GM10266 (cell line): Measurements from ENCODE around the gene MORN5.
"Not testable (repeated sequence)": the region's sequence is repeated elsewhere in the genome, so short reads cannot be mapped to it uniquely, and the experiment has no call there.

Experiments used
- DNase-seq: peaks from one replicate; pipeline ENCODE4 v3.0.0; 2012; ENCODE audit errors: extremely low spot score
- TF ChIP-seq, protein P1 (sequence below): IDR thresholded peaks from 2 replicates; pipeline ENCODE4 v1.5.1; 2012; ENCODE audit warnings: mild to moderate bottlenecking, low read depth; ENCODE audit not compliant: control insufficient read depth, insufficient read depth; ENCODE audit errors: missing control alignments

Gene MORN5

DNA sequence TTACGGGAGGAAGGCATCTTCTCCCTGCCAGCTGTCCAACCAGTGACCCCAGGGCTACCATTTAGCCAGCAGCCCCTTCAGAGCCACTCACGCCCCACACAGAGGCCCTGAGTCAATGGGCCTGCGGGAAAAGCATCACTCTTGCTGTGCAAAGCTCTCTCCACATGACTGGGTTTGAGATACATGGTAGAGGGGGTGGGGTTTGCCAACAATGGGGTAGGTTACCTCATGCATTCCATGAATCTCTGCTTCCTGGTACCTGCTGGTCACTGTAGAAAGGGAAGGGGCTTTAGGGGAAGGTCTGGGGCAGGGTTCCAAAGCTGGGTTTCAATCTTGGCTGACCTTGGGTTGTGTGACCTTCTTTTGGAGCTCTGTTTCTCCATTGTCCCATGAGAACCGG is 43.7 kb upstream of the MORN5 start:
- TF ChIP-seq, protein P1, sequence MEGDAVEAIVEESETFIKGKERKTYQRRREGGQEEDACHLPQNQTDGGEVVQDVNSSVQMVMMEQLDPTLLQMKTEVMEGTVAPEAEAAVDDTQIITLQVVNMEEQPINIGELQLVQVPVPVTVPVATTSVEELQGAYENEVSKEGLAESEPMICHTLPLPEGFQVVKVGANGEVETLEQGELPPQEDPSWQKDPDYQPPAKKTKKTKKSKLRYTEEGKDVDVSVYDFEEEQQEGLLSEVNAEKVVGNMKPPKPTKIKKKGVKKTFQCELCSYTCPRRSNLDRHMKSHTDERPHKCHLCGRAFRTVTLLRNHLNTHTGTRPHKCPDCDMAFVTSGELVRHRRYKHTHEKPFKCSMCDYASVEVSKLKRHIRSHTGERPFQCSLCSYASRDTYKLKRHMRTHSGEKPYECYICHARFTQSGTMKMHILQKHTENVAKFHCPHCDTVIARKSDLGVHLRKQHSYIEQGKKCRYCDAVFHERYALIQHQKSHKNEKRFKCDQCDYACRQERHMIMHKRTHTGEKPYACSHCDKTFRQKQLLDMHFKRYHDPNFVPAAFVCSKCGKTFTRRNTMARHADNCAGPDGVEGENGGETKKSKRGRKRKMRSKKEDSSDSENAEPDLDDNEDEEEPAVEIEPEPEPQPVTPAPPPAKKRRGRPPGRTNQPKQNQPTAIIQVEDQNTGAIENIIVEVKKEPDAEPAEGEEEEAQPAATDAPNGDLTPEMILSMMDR, result no peak
- no peak for DNase-seq

DNA sequence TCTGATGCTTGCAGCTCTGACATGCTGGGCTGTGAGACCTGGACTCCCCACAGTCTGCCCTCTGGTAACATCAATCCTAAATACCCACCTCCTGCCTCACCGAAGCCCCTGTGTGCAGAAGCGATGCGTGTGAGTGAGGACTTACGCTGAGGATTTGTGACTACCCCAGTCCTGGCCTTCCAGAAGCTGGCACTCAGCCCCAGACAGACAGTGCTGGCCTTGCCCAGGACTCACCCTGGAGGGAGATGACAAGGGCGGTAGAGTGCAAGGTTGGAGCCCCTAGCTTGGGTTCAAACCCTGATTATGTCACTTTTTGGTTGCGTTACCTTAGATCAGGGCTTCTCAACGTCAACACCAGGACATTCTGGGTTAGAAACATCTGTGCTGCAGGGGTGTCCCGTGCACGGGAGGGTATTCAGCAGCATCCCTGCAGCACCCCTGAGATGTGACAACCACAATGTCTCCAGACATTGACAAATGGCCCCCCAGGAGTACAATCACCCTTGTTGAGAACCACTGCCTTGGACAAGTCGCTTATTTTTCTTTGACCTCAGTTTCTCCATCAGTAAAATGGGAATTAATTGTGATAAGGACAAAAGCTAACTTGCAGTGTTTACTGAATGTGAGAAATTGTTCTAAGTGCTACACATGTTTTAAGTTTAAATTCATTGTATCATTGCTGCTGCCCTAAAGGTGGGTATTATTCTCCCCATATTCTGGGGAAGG is 43.1 kb upstream of the MORN5 start:
- no peak for DNase-seq
- TF ChIP-seq, protein P1, result no peak

DNA sequence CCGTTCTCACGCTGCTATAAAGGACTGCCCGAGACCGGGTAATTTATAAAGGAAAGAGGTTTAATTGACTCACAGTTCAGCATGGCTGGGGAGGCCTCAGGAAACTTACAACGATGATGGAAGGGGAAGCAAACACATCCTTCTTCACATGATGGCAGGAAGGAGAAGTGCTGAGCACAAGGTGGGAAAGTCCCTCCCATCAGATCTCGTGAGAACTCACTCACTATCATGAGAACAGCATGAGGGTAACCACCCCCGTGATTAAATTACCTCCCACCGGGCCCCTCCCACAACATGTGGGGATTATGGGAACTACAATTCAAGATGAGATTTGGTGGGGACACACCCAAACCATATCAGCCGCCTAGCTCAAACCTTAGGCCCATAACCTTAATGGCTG is 42.5 kb upstream of the MORN5 start:
- DNase-seq, result not testable (repeated sequence)

DNA sequence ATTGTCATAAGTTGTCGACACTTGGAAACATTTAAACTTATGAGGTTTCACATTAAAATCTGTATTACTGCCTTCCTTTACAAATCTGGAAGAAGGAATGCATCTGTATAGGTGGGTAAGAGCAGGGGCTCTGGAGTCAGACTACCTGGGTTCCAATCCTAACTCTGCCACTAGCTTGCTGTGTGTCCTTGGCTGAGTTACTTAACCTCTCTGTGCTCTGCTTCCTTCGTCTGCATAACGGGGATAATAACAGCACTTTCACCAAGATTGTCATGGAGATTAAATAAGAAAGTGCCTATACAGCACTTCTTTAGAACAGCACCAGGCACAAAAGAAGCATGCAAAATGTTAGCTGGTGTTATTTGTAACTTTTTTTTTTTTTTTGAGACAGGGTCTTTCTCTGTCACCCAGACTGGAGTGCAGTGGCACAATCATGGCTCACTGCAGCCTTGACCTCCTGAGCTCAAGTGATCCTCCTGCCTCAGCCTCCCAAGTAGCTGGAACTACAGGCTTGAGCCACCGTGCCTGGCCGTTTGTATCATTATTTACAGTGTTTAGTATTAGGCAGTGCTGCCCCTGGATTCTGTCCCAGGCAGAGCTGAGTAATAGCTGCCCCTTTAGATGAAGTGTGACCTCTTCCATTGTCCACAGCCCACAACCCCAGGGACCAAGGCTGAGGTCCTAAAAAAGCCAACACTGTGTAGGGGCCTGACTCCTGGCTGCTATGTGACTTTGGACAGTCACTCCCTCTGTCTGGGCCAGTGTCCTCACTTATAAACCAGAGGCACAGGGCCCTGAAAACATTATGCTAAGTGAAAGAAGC is 41.2 kb upstream of the MORN5 start:
- no peak for DNase-seq
- TF ChIP-seq, protein P1, result no peak

DNA sequence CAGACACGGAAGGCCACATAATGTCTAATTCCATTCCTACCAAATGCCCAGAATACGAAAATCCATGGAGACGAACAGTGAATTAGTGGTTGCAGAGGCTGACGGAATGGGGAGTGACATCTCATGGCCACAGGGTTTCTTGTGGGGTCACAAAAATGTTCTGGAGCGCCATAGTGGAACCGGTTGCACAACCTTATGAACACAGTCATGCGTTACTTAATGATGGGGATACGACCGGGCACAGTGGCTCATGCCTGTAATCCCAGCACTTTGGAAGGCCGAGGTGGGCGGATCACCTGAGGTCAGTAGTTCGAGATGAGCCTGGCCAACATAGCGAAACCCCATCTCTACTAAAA is 40.6 kb upstream of the MORN5 start:
- TF ChIP-seq, protein P1, result no peak
- no peak for DNase-seq

DNA sequence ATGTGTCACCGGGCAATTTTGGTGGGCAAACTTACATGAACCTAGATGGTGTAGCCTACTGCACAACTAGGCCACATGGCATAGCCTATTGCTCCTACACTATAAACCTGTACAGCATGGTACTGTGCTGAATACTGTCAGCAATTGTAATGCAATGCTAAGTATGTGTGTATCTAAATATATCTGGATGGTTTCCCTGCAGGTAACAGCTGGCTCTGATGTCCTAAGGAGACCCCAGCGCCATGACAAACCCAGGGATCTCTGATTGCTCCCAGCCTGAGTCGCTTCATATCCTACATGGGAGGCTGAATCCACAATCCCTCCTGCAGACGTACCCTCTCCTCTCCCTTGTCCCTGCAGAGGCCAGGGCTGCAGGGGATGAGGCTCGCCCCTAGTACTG is 40.0 kb upstream of the MORN5 start:
- TF ChIP-seq, protein P1, result no peak
- no peak for DNase-seq

DNA sequence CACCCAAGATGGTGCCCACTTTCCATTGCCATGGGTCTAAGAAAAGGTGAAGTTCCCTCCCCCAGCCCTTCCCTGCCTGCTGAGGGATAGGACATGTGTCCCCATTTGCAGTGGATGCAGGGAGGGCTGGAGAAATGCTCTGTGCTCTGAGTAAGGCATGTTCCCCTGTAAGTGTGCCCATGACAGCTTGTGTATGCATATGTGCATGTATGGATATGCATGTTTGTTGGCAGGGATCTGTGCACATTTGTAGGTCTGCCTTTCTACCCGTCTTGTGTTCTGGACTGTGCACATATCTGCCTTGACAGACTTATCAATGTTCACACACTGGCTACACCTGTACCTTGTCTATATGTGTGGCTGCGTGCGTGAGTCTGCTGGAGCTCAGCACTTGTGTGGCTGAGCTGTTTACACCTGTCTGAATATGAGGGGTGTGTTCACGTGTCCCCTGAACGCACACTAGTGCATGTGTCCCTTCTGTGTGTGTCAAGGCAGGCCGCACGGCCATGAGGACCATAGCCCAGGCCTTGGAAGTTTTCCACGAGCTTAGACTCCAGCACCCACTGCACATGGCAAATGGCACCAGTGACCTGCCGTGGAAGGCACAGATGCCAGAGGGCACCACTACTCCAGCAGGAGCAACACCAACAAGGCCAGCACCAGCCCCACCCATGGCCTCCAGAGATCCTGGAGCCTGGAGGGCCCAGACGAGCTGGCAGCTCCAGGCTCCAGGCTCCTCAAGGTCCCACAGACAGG is 39.2 kb upstream of the MORN5 start:
- no peak for DNase-seq
- TF ChIP-seq, protein P1, result no peak
